Measurements from ENCODE around the gene ZNF786.

The ZNF786 gene

GRCh38 chr7:149125863-149126661, 35.5 kb upstream of the ZNF786 start, which contains the start of gene ZNF425:
Gene ZNF425, minus strand, starts transcription at chr7:149126324. Its CDS starts 111 bp downstream, at chr7:149126213.
- peak; percentile 97 for DNase-seq
- peaks cover 12% of the 10 kb centered on the region; the same call in 1 of the 2 replicates for H3K36me3 ChIP-seq
- H3K4me3 ChIP-seq (ENCODE audit: low read depth, low read length): peak within 1 kb of the TSS; percentile 93
- no peaks in the 10 kb centered on the region for H3K4me1 ChIP-seq
- TF ChIP-seq CTCF (IDR thresholded peaks at IDR 0.05; ENCODE audit: low read depth, low read length): peak; percentile 88
- H3K9me3 ChIP-seq: no peaks in the 10 kb centered on the region; the same call in 1 of the 2 replicates
- no peaks in the 10 kb centered on the region for H3K27me3 ChIP-seq

GRCh38 chr7:149125189-149125862, 34.8 kb upstream of the ZNF786 start:
- peak overlapping the region; percentile 93 for H3K4me3 ChIP-seq (ENCODE audit: low read depth, low read length)
- H3K27me3 ChIP-seq: no peaks in the 10 kb centered on the region
- H3K9me3 ChIP-seq: no peaks in the 10 kb centered on the region
- no peak for TF ChIP-seq CTCF (IDR thresholded peaks at IDR 0.05; ENCODE audit: low read depth, low read length)
- H3K36me3 ChIP-seq: peaks cover 4% of the 10 kb centered on the region; the same call in 1 of the 2 replicates
- H3K4me1 ChIP-seq: no peaks in the 10 kb centered on the region
- no peak for DNase-seq

- no peak for TF ChIP-seq CTCF (IDR thresholded peaks at IDR 0.05; ENCODE audit: low read depth, low read length)
Observed at GRCh38 chr7:149109969-149110368, 19.5 kb upstream of the ZNF786 start.

GRCh38 chr7:149104749-149105148, 14.2 kb upstream of the ZNF786 start:
- no peaks in the 10 kb centered on the region; the same call in 1 of the 2 replicates for H3K27me3 ChIP-seq
- no peaks in the 10 kb centered on the region for H3K9me3 ChIP-seq
- no peak for DNase-seq
- H3K36me3 ChIP-seq: no peaks in the 10 kb centered on the region
- no peaks in the 10 kb centered on the region for H3K4me1 ChIP-seq
- H3K4me3 ChIP-seq (ENCODE audit: low read depth, low read length): no peak overlapping the region
- no peak for TF ChIP-seq CTCF (IDR thresholded peaks at IDR 0.05; ENCODE audit: low read depth, low read length)

More at GRCh38 chr7:149109969-149110368, 19.5 kb upstream of the ZNF786 start:
- Histone ChIP-seq H3K9me3 (no peaks in the 10 kb centered on the region), H3K36me3 (no peaks in the 10 kb centered on the region), H3K4me1 (no peaks in the 10 kb centered on the region), H3K27me3 (no peaks in the 10 kb centered on the region), H3K4me3 (ENCODE audit: low read depth, low read length) (no peak overlapping the region)
- DNase-seq: no peak

- Histone ChIP-seq H3K36me3 (no peaks in the 10 kb centered on the region), H3K4me1 (no peaks in the 10 kb centered on the region), H3K27me3 (no peaks in the 10 kb centered on the region; the same call in 1 of the 2 replicates), H3K4me3 (ENCODE audit: low read depth, low read length) (no peak overlapping the region), H3K9me3 (no peaks in the 10 kb centered on the region)
- no peak for DNase-seq
- TF ChIP-seq CTCF (IDR thresholded peaks at IDR 0.05; ENCODE audit: low read depth, low read length): no peak
Observed at GRCh38 chr7:149104214-149104613, 13.7 kb upstream of the ZNF786 start.
